A673 (cell line): ENCODE results near the gene ST6GALNAC3. TPM values are rescaled to one million over a fixed set of nuclear protein-coding genes. Genes with fewer than 3 reads are reported as not detected.
A peak's percentile ranks its signal among the peaks of the same experiment; 100 is the strongest.

ENCODE experiments used
- BruUV-seq: library from RNA; stranded (reverse); fragments of 400-500 nt; replicated peaks from 2 replicates; lab custom pipeline; 2021; lab: Mats Ljungman, UMichigan
- CTCF ChIA-PET: fragments of 300-600 bp; sonication (Branson Sonifier 250); formaldehyde crosslinking; loops from one replicate; lab custom pipeline; 2022; ENCODE audit warnings: antibody characterized with exemption; lab: Charles Lee
- POLR2A ChIA-PET: fragments of 300-600 bp; sonication (Branson Sonifier 250); formaldehyde crosslinking; loops from one replicate; lab custom pipeline; 2022; ENCODE audit warnings: antibody characterized with exemption; ENCODE audit not compliant: low non-redundant PET; lab: Charles Lee
- DNase-seq: peaks from one replicate; pipeline ENCODE4 v3.0.0-alpha.2; 2015; ENCODE audit warnings: low spot score
- H3K27ac ChIP-seq: fragments of 200-600 bp; sonication (generic); 2 replicates; pipeline ENCODE4 v1.5.1; 2016; ENCODE audit warnings: mixed run types, low read depth, mild to moderate bottlenecking, mixed read lengths, antibody characterized with exemption, low read length; ENCODE audit not compliant: poor library complexity, severe bottlenecking
- H3K27me3 ChIP-seq: fragments of 200-600 bp; sonication (generic); replicated peaks from 2 replicates; pipeline ENCODE4 v1.6.1; 2017; ENCODE audit warnings: mixed run types, low read depth, mild to moderate bottlenecking, mixed read lengths, antibody characterized with exemption, low read length; ENCODE audit not compliant: insufficient read depth, poor library complexity
- H3K36me3 ChIP-seq: fragments of 200-600 bp; sonication (generic); 2 replicates; pipeline ENCODE4 v1.6.1; 2016; ENCODE audit warnings: mixed run types, mild to moderate bottlenecking, mixed read lengths, antibody characterized with exemption, low read length; ENCODE audit not compliant: insufficient read depth, poor library complexity, severe bottlenecking
- H3K4me1 ChIP-seq: fragments of 200-600 bp; sonication (generic); 2 replicates; pipeline ENCODE4 v1.6.1; 2017; ENCODE audit warnings: mixed run types, mild to moderate bottlenecking, mixed read lengths, antibody characterized with exemption, low read length; ENCODE audit not compliant: insufficient read depth, poor library complexity, severe bottlenecking
- H3K4me3 ChIP-seq: fragments of 200-600 bp; sonication (generic); 2 replicates; pipeline ENCODE4 v1.5.1; 2016; ENCODE audit warnings: low read depth, mixed run types, mild to moderate bottlenecking, mixed read lengths, low read length; ENCODE audit not compliant: poor library complexity, severe bottlenecking
- H3K9me3 ChIP-seq: fragments of 200-600 bp; sonication (generic); 2 replicates; pipeline ENCODE4 v1.6.1; 2016; ENCODE audit warnings: mixed run types, low read depth, mild to moderate bottlenecking, mixed read lengths, antibody characterized with exemption, low read length; ENCODE audit not compliant: poor library complexity, severe bottlenecking
- EZH2 ChIP-seq: fragments of 200-600 bp; sonication (generic); IDR thresholded peaks from 2 replicates; pipeline ENCODE4 v1.6.1; 2017; ENCODE audit warnings: borderline replicate concordance, low read depth, mild to moderate bottlenecking, mixed read lengths, antibody characterized with exemption, low read length; ENCODE audit not compliant: poor library complexity, severe bottlenecking
- intact Hi-C: fragments of 100-400 bp; cut with micrococcal nuclease; formaldehyde crosslinking; loops from one replicate; pipeline ENCODE4 v1.10.0; 2022; ENCODE audit not compliant: unreplicated experiment
- total RNA-seq: library from RNA; stranded (reverse); gene quantifications from 2 replicates; pipeline ENCODE4 v1.2.3, GENCODE V29; 2021
- TF ChIP-seq, protein P1 (sequence below): fragments of 300-800, 200-600 bp; sonication (generic); conservative IDR thresholded peaks from 2 replicates; pipeline ENCODE4 v1.5.1; 2017; ENCODE audit warnings: low read depth, mild to moderate bottlenecking, antibody characterized with exemption, low read length, moderate library complexity, mixed read lengths

The ST6GALNAC3 gene
- total RNA-seq, 1 experiment from 2014 or later = 1.2 TPM

DNA sequence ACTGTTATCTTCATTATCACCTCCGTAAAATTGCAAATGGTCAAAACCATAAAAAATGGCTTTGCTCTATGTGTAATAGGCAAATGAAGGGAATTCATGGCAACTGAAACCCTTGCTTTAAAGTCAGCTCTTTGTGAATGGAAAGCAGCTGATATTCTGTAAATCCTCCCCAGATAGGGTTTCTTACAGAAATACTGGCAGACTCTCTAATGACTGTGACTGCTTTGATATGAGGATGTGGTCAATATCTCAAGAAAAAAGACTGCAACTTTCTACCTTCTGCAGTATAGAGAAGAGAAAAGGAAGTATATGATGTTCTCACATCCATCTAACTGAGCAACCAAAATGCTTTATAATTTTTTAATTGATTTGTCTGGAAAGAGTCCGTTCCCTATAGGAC lies 193.1 kb downstream of the ST6GALNAC3 start:
- Histone ChIP-seq H3K9me3 (no peaks in the 10 kb centered on the region), H3K27ac (no peak overlapping the region), H3K36me3 (no peaks in the 10 kb centered on the region), H3K27me3 (no peaks in the 10 kb centered on the region), H3K4me3 (no peak overlapping the region), H3K4me1 (no peaks in the 10 kb centered on the region)
- BruUV-seq = no TSS peak
- ChIA-PET CTCF (no interaction called here), POLR2A (no interaction called here)
- TF ChIP-seq, protein P1, sequence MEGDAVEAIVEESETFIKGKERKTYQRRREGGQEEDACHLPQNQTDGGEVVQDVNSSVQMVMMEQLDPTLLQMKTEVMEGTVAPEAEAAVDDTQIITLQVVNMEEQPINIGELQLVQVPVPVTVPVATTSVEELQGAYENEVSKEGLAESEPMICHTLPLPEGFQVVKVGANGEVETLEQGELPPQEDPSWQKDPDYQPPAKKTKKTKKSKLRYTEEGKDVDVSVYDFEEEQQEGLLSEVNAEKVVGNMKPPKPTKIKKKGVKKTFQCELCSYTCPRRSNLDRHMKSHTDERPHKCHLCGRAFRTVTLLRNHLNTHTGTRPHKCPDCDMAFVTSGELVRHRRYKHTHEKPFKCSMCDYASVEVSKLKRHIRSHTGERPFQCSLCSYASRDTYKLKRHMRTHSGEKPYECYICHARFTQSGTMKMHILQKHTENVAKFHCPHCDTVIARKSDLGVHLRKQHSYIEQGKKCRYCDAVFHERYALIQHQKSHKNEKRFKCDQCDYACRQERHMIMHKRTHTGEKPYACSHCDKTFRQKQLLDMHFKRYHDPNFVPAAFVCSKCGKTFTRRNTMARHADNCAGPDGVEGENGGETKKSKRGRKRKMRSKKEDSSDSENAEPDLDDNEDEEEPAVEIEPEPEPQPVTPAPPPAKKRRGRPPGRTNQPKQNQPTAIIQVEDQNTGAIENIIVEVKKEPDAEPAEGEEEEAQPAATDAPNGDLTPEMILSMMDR = no peak
- TF ChIP-seq EZH2 = no peak
- intact Hi-C loops = no loop called here
- no peak for DNase-seq

DNA sequence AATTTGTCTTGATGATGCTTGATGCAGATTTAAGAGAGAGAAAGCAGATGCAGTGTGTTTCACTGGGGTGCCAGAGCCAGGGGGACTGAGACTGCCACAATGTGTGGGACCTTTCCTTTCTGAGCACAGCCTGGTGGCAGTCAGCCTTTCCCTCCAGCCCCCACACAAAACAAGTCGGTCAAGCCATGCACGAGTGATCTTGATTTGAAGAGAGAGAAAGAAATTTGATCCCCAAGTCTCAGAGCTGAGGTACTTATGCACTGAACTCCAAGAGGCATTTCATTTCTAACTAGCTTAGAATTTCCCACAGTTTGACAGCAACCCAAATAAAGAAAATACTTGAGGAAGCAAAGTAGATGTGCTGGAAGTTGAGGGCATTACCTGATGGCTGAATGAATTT lies 193.8 kb downstream of the ST6GALNAC3 start:
- CTCF ChIA-PET = no interaction called here

DNA sequence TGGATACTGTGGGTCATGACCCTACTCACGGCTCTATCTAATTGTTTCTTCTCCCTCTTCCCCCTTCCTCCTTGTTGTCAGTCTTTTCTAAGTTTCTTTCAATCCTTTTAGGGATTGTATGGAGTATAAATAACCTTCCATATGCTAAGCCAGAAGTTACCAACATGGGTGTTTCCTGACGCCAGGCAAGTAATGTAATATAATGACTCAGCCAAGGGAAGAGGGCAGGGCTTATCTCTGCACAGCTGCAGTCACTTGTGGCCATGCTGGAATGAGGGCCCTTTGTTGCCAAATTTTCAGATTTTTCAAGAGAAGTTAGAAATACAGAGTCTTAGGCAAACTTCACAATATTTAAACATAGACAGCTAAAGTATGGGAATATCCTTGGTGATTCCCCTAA lies 194.6 kb downstream of the ST6GALNAC3 start:
- Histone ChIP-seq H3K27ac (no peak overlapping the region), H3K9me3 (no peaks in the 10 kb centered on the region), H3K4me1 (no peaks in the 10 kb centered on the region), H3K36me3 (no peaks in the 10 kb centered on the region), H3K4me3 (no peak overlapping the region), H3K27me3 (no peaks in the 10 kb centered on the region)
- ChIA-PET POLR2A (no interaction called here), CTCF (no interaction called here)
- peak; percentile 46 for DNase-seq
- no peak for TF ChIP-seq EZH2
- TF ChIP-seq, protein P1 = no peak
- intact Hi-C loops = no loop called here
- BruUV-seq = no TSS peak

More for the DNA sequence above, 193.8 kb downstream of the ST6GALNAC3 start:
- Histone ChIP-seq H3K4me3 (no peak overlapping the region), H3K9me3 (no peaks in the 10 kb centered on the region), H3K36me3 (no peaks in the 10 kb centered on the region), H3K4me1 (no peaks in the 10 kb centered on the region), H3K27ac (no peak overlapping the region), H3K27me3 (no peaks in the 10 kb centered on the region)
- BruUV-seq = no TSS peak
- TF ChIP-seq, protein P1 = no peak
- TF ChIP-seq EZH2 = no peak
- POLR2A ChIA-PET = no interaction called here
- no peak for DNase-seq
- intact Hi-C loops = no loop called here
